ENCODE data around the gene ACP2.
"Not testable (repeated sequence)": the region's sequence is repeated elsewhere in the genome, so short reads cannot be mapped to it uniquely, and the experiment has no call there.

ACP2 gene

DNA sequence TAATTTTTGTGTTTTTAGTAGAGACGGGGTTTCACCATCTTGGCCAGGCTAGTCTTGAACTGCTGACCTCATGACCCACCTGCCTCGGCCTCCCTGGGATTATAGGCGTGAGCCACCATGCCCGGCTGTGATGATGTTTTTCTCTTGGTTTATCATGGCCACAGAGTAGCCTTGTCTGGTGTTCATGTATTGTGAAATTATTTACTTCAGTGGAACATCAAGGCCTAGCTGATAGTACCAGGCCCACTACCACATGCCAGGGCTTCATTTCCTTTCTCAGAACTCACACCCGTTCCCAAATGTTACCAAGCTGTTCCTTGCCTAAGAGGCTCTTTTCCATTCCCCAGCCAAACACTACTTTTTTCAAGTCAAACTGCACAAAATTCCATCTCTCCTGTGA is 40.0 kb downstream of the ACP2 start:
- H3K4me3 ChIP-seq (ENCODE audit: low read depth, low read length) = no peak overlapping the region
- no peak for DNase-seq (ENCODE audit: low read depth)
- TF ChIP-seq, protein P1, sequence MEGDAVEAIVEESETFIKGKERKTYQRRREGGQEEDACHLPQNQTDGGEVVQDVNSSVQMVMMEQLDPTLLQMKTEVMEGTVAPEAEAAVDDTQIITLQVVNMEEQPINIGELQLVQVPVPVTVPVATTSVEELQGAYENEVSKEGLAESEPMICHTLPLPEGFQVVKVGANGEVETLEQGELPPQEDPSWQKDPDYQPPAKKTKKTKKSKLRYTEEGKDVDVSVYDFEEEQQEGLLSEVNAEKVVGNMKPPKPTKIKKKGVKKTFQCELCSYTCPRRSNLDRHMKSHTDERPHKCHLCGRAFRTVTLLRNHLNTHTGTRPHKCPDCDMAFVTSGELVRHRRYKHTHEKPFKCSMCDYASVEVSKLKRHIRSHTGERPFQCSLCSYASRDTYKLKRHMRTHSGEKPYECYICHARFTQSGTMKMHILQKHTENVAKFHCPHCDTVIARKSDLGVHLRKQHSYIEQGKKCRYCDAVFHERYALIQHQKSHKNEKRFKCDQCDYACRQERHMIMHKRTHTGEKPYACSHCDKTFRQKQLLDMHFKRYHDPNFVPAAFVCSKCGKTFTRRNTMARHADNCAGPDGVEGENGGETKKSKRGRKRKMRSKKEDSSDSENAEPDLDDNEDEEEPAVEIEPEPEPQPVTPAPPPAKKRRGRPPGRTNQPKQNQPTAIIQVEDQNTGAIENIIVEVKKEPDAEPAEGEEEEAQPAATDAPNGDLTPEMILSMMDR (IDR thresholded peaks at IDR 0.05; ENCODE audit: control insufficient read depth, extremely low read depth, insufficient read depth) = no peak

DNA sequence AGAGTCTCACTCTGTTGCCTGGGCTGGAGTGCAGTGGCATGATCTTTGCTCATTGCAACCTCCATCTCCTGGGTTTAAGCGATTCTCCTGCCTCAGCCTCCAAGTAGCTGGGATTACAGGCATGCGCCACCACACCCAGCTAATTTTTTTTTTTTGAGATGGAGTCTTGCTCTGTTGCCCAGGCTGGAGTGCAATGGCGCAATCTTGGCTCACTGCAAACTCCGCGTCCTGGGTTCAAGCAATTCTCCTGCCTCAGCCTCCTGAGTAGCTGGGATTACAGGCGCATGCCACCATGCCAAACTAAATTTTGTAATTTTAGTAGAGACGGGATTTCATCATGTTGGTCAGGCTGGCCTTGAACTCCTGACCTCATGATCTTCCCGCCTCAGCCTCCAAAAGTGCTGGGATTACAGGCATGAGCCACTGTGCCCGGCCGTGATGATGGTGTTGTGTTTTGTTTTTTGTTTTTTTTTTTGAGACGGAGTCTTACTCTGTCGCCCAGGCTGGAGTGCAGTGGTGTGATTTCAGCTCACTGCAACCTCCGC is 40.5 kb downstream of the ACP2 start:
- not testable (repeated sequence) for DNase-seq (ENCODE audit: low read depth); H3K4me3 ChIP-seq (ENCODE audit: low read depth, low read length)

DNA sequence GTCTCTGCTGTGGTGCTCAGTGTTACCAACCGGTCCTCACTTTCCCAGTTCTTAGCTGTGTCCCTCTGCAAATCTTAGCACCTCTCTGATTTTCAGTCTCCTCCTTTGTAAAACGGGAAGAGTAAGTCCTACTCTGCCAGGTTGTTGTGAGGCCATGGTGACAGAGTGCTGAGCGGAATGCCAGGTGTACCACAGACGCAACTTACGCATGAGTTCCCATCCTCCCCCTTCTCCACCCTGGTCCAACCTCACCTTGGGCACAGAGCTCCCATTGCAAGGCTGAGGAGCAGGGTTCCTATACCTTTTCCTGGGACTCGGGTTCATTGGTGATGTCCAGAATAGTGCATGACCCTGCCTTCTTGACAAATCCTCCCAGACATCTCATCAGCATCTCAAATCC is 41.2 kb downstream of the ACP2 start:
- DNase-seq (ENCODE audit: low read depth) = no peak

DNA sequence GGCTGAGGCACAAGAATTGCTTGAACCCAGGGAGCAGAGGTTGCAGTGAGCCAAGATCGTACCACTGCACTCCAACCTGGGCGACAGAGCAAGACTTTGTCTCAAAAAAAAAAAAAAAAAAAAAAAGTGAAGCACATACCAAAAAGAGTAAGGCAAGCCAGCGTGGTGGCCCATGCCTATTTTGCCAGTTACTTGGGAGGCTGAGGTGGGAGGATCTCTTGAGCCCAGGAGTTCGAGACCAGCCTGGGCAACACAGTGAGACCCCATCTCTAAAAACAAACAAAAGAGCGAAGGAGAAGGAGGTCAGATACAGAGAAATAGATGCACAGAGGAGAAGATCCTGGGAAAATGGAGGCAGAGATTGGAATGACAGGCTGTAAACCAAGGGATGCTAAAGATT is 42.0 kb downstream of the ACP2 start:
- DNase-seq (ENCODE audit: low read depth); H3K4me3 ChIP-seq (ENCODE audit: low read depth, low read length): not testable (repeated sequence)

More for the DNA sequence above, 41.2 kb downstream of the ACP2 start:
- TF ChIP-seq, protein P1 (IDR thresholded peaks at IDR 0.05; ENCODE audit: control insufficient read depth, extremely low read depth, insufficient read depth) = no peak
- H3K4me3 ChIP-seq (ENCODE audit: low read depth, low read length) = no peak overlapping the region

DNA sequence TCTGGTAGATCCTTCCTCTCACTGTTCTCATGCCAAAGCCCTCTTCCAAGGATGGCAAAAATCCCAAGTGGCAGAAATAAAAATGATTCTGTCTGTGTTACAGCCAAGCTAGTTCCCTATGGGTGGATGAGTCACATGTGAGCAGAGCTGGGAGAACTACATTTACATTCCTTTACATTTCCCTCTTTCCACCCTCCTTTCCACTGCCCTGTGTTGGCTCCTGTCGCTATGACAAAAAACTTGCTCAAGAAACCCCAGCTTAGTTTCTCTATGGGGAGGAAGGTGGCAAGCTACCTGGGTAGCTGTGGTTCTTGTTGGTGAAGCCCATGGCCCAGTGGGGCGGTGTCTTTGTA is 44.0 kb downstream of the ACP2 start:
- no peak overlapping the region for H3K4me3 ChIP-seq (ENCODE audit: low read depth, low read length)
- TF ChIP-seq, protein P1 (IDR thresholded peaks at IDR 0.05; ENCODE audit: control insufficient read depth, extremely low read depth, insufficient read depth) = no peak
- no peak for DNase-seq (ENCODE audit: low read depth)

DNA sequence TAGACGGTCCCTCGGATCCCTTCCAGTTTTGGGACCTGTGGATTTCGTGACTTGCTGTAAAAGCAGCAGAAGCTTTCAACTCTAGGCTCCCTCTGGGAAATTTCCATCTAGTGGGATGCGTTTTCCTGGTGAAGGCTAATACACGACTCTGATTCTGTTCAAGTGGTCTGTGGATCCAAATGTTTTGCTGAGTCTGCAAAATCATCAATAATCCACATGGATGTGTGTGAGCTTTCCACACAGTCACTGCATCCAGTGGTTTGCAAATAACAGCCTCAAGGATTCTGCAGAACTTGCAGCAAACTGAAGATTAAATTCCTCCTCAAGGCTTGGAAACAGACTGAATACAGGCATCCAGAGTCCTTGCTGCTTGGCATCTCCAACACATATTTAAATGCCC is 46.0 kb downstream of the ACP2 start:
- H3K4me3 ChIP-seq (ENCODE audit: low read depth, low read length) = no peak overlapping the region
- no peak for DNase-seq (ENCODE audit: low read depth)
- TF ChIP-seq, protein P1 (IDR thresholded peaks at IDR 0.05; ENCODE audit: control insufficient read depth, extremely low read depth, insufficient read depth) = no peak

DNA sequence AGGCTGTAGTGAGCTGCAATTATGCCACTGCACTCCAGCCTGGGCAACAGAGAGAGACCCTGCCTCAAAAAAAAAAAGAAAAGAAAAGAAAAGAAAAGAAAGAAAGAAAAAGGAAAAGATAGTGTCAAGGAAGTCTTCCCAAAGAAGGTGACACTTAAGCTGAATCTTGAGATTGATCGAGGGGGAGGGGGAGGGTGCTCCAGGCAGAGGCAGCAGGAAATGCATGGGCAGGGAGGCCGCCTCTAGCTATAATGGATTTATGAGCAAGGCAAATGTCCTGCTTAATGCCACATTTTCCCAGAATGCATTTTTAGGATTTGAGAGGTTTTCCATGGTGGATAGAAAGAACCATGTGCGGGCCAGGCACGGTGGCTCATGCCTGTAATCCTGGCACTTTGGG is 47.6 kb downstream of the ACP2 start:
- DNase-seq (ENCODE audit: low read depth) = no peak
- TF ChIP-seq, protein P1 (IDR thresholded peaks at IDR 0.05; ENCODE audit: control insufficient read depth, extremely low read depth, insufficient read depth) = no peak
- H3K4me3 ChIP-seq (ENCODE audit: low read depth, low read length) = no peak overlapping the region

DNA sequence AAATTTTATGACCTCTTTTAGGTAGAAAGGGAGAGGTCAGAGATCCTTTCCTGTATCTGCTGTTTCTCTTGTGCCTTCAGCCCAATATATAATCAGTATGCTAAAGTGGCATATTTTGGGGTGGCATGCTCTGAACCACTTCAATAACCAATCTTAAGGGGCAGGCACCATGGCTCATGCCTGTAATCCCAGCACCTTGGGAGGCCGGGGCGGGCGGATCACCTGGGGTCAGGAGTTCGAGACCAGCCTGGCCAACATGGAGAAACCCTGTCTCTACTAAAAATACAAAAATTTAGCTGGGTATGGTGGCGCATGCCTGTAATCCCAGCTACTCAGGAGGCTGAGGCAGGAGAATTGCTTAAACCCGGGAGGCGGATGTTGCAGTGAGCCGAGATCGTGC is 50.5 kb downstream of the ACP2 start:
- not testable (repeated sequence) for DNase-seq (ENCODE audit: low read depth); H3K4me3 ChIP-seq (ENCODE audit: low read depth, low read length)

DNA sequence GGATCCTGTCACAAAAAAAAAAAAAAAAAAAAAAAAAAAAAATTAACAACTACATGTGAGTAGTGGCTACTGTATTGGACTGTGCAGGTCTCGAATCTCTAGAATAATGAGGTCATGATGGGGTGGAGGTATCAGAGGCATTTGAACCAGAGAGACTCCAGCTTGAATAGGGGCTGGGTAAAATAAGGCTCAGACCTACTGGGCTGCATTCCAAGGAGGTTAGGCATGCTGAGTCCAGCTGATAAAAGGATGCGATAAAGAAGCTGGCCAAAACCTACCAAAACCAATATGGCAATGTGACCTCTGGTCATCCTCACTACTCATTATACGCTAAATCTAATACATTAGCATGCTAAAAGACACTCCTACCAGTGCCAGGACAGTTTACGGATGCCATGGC is 56.5 kb downstream of the ACP2 start:
- no peak overlapping the region for H3K4me3 ChIP-seq (ENCODE audit: low read depth, low read length)
- TF ChIP-seq, protein P1 (IDR thresholded peaks at IDR 0.05; ENCODE audit: control insufficient read depth, extremely low read depth, insufficient read depth) = no peak
- no peak for DNase-seq (ENCODE audit: low read depth)

DNA sequence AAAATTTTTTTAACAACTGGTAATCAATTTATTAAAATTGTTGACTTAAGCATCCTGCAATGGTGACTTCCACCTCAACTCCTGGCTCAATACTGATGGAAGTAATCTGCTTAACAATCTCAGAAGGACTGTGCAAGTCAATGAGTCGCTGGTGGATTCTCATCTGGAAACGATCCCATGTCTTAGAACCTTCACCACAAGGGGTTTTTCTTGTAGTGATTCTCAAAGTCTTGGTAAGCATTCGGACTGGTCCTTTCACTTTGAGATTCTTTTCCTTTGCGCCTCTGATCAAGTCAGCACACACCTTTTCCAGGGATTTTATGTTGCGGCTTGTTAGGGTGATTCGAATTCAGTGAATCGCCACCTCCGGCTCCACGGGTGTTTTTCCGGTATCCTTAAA is 57.5 kb downstream of the ACP2 start:
- not testable (repeated sequence) for DNase-seq (ENCODE audit: low read depth); H3K4me3 ChIP-seq (ENCODE audit: low read depth, low read length)

All from LNCaP clone FGC (cell line).